Measurements from ENCODE around the gene ABI3. TPM values are rescaled to one million over a fixed set of nuclear protein-coding genes. Genes with fewer than 3 reads are reported as not detected.

ABI3 gene
- total and polyA plus RNA-seq, 3 experiments from 2014 or later = 46.4 to 95.4 (median 48.5) TPM

DNA sequence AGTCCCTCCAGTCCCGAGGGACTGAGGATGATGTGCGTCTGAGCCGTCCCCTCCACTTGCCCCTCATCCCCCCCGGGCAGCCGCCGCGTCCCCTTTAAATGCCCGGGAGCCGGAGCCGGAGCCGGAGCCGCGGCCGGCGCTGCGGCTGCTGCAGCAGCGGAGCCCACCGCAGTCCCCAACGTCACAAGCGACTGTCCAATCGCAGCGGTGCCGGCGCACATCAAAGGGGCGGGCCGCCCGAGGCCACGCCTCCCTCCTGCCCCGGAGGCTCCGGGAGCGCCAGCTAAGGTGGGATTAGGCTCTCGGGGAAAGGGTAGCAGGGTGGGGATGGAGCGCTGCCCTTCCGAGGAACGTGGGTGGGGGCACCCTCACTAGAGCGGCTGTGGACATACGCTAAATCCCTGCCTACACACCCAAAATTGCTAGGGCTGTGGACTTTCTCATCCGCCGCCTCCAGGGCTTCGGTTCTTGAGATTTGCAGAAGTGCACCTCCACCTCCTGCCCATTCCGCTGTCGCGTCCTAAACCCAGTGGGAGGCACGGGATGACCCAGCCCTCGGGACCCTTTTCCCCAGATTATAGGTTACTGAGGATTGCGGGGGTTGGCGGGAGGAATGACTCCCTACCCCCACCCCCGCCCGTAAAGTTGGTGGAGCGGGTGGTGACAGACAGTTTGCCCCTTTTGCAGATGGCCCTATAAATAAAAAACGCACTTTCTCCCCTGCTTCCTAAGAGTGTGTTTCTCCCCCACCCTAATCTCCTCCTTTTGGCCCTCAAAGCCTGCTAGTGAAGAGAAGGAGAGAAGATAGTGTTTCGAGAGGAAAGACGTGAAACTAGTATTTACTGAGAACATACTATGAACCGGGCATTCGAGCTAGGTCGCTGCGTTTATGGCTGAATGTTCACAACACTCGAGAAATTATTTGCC is 20.4 kb downstream of the ABI3 start, which contains the start of gene PHOSPHO1:
Gene PHOSPHO1 (minus strand): TSS at position 152 of the 927 bp plus-strand sequence. CDS start 4,096 bp downstream, outside the sequence.
- Histone ChIP-seq H3K27ac (ENCODE audit: low read depth, low read length) (no peak within 1 kb of the TSS), H3K4me3 (ENCODE audit: low read length) (peak within 1 kb of the TSS; percentile 91), H3K9me3 (ENCODE audit: low read length) (no peaks in the 10 kb centered on the region), H3K4me1 (ENCODE audit: insufficient read depth, low read length) (peaks cover 20% of the 10 kb centered on the region), H3K36me3 (ENCODE audit: insufficient read depth, low read length) (no peaks in the 10 kb centered on the region), H3K27me3 (ENCODE audit: insufficient read depth, low read length, poor library complexity, severe bottlenecking) (no peaks in the 10 kb centered on the region)
- DNase-seq = peak; percentile 85 to 93 (median 85)
- H3K36me3 Mint-ChIP-seq = no peaks in the 10 kb centered on the region
- peaks cover 6 to 9% of the 10 kb centered on the region in 2 donors for H3K27me3 Mint-ChIP-seq
- POLR2A ChIA-PET = interaction anchor here (1.3 to 1.7 kb wide), 3 partner anchors 13 to 39 kb away, joined by 4 to 7 read pairs (median 5); no protein-coding TSS in a partner anchor
- peak within 1 kb of the TSS; percentile 72 to 95 (median 85) for H3K4me3 Mint-ChIP-seq
- CTCF ChIA-PET = interaction anchor here (1.0 to 8.3 kb wide), 5 partner anchors 13 to 195 kb away, joined by 3 to 173 read pairs (median 126); partner anchors contain the start of genes ABI3 and GNGT2
- H3K27ac Mint-ChIP-seq = peak within 1 kb of the TSS in 7 of 8 donors; percentile 61 to 96 (median 78)
- H3K4me1 Mint-ChIP-seq = peaks cover 12 to 41% (median 17%) of the 10 kb centered on the region in 3 donors
- no peaks in the 10 kb centered on the region for H3K9me3 Mint-ChIP-seq

- Histone ChIP-seq H3K36me3 (ENCODE audit: insufficient read depth, low read length) (no peaks in the 10 kb centered on the region), H3K27me3 (ENCODE audit: insufficient read depth, low read length, poor library complexity, severe bottlenecking) (no peaks in the 10 kb centered on the region), H3K4me3 (ENCODE audit: low read length) (peak overlapping the region; percentile 91), H3K27ac (ENCODE audit: low read depth, low read length) (no peak overlapping the region), H3K9me3 (ENCODE audit: low read length) (no peaks in the 10 kb centered on the region), H3K4me1 (ENCODE audit: insufficient read depth, low read length) (peaks cover 20% of the 10 kb centered on the region)
- Mint-ChIP-seq H3K4me3 (peak overlapping the region; percentile 72 to 95 (median 85)), H3K27ac (peak overlapping the region in 4 of 8 donors; percentile 14 to 78 (median 68)), H3K27me3 (peaks cover 6 to 9% of the 10 kb centered on the region in 2 donors), H3K36me3 (no peaks in the 10 kb centered on the region), H3K9me3 (no peaks in the 10 kb centered on the region), H3K4me1 (peaks cover 12 to 40% (median 17%) of the 10 kb centered on the region in 3 donors)
- ChIA-PET POLR2A (no interaction called here), CTCF (interaction anchor here (1.0 to 8.3 kb wide), 3 partner anchors 13 to 37 kb away, joined by 3 to 173 read pairs (median 3); no protein-coding TSS in a partner anchor)
- DNase-seq = no peak
Observed at GRCh38 chr17:49231563-49231894, 21.0 kb downstream of the ABI3 start.

GRCh38 chr17:49234509-49235080 is 24.1 kb downstream of the ABI3 start:
- POLR2A ChIA-PET = no interaction called here

GRCh38 chr17:49235896-49236295 is 25.4 kb downstream of the ABI3 start:
- Histone ChIP-seq H3K9me3 (ENCODE audit: low read length) (no peaks in the 10 kb centered on the region), H3K4me3 (ENCODE audit: low read length) (no peak overlapping the region), H3K4me1 (ENCODE audit: insufficient read depth, low read length) (peaks cover 2% of the 10 kb centered on the region), H3K27me3 (ENCODE audit: insufficient read depth, low read length, poor library complexity, severe bottlenecking) (no peaks in the 10 kb centered on the region), H3K27ac (ENCODE audit: low read depth, low read length) (no peak overlapping the region), H3K36me3 (ENCODE audit: insufficient read depth, low read length) (no peaks in the 10 kb centered on the region)
- Mint-ChIP-seq H3K9me3 (no peaks in the 10 kb centered on the region), H3K36me3 (no peaks in the 10 kb centered on the region), H3K4me3 (no peak overlapping the region), H3K27me3 (peaks cover 6 to 10% of the 10 kb centered on the region in 2 donors), H3K4me1 (peaks cover 4 to 10% (median 5%) of the 10 kb centered on the region in 3 donors), H3K27ac (no peak overlapping the region)
- ChIA-PET CTCF (interaction anchor here (1.4 kb wide), 1 partner anchor 56 kb away, joined by 5 read pairs; no protein-coding TSS in a partner anchor), POLR2A (no interaction called here)
- DNase-seq = no peak

More at GRCh38 chr17:49234509-49235080, 24.1 kb downstream of the ABI3 start:
- no peak overlapping the region for H3K4me3 ChIP-seq (ENCODE audit: low read length)
- Mint-ChIP-seq H3K4me1 (peaks cover 5 to 21% (median 7%) of the 10 kb centered on the region in 3 donors), H3K27me3 (peaks cover 6 to 10% of the 10 kb centered on the region in 2 donors), H3K36me3 (no peaks in the 10 kb centered on the region), H3K27ac (peak overlapping the region in 2 of 8 donors; percentile 24 to 66), H3K9me3 (no peaks in the 10 kb centered on the region), H3K4me3 (no peak overlapping the region)
- CTCF ChIA-PET = interaction anchor here (1.4 kb wide), 1 partner anchor 55 kb away, joined by 5 read pairs; no protein-coding TSS in a partner anchor
- peaks cover 11% of the 10 kb centered on the region for H3K4me1 ChIP-seq (ENCODE audit: insufficient read depth, low read length)
- H3K36me3 ChIP-seq (ENCODE audit: insufficient read depth, low read length) = no peaks in the 10 kb centered on the region
- no peak overlapping the region for H3K27ac ChIP-seq (ENCODE audit: low read depth, low read length)
- DNase-seq = no peak
- no peaks in the 10 kb centered on the region for H3K9me3 ChIP-seq (ENCODE audit: low read length)
- no peaks in the 10 kb centered on the region for H3K27me3 ChIP-seq (ENCODE audit: insufficient read depth, low read length, poor library complexity, severe bottlenecking)

GRCh38 chr17:49239963-49240362 is 29.5 kb downstream of the ABI3 start:
- Histone ChIP-seq H3K4me3 (ENCODE audit: low read length) (no peak overlapping the region), H3K4me1 (ENCODE audit: insufficient read depth, low read length) (no peaks in the 10 kb centered on the region), H3K27ac (ENCODE audit: low read depth, low read length) (no peak overlapping the region), H3K27me3 (ENCODE audit: insufficient read depth, low read length, poor library complexity, severe bottlenecking) (no peaks in the 10 kb centered on the region), H3K36me3 (ENCODE audit: insufficient read depth, low read length) (no peaks in the 10 kb centered on the region), H3K9me3 (ENCODE audit: low read length) (no peaks in the 10 kb centered on the region)
- DNase-seq = no peak
- Mint-ChIP-seq H3K27me3 (peaks cover 7 to 8% of the 10 kb centered on the region in 2 donors), H3K27ac (no peak overlapping the region), H3K4me3 (no peak overlapping the region), H3K4me1 (no peaks in the 10 kb centered on the region), H3K36me3 (no peaks in the 10 kb centered on the region), H3K9me3 (no peaks in the 10 kb centered on the region)
- ChIA-PET POLR2A (no interaction called here), CTCF (interaction anchor here (0.6 to 1.2 kb wide), 2 partner anchors 12 to 59 kb away, joined by 3 read pairs; no protein-coding TSS in a partner anchor)

DNA sequence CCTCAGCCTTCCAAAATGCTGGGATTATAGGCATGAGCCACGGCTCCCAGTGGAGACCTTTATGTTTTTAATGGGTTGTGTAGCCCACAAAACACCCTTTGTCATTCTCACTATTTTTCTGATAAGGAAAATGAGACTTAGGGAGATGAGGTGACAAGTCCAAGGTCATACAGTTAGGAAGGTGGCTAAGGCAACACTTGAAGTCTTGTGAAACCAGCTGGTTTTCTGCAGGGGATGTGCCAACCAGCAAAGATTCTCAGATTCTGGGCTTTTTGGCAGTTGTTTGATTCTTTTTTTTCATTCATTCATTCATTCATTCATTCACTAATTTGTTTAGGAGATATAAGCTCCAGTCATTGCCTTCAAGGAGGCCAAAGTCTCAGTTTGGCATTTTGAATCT is 30.1 kb downstream of the ABI3 start:
- H3K27me3 Mint-ChIP-seq = peaks cover 8 to 10% of the 10 kb centered on the region in 2 donors
- CTCF ChIA-PET = interaction anchor here (1.2 kb wide), 1 partner anchor 13 kb away, joined by 3 read pairs; no protein-coding TSS in a partner anchor
- no peaks in the 10 kb centered on the region for H3K4me1 Mint-ChIP-seq
- no peak overlapping the region for H3K27ac Mint-ChIP-seq
- Histone ChIP-seq H3K27me3 (ENCODE audit: insufficient read depth, low read length, poor library complexity, severe bottlenecking) (no peaks in the 10 kb centered on the region), H3K27ac (ENCODE audit: low read depth, low read length) (no peak overlapping the region), H3K9me3 (ENCODE audit: low read length) (no peaks in the 10 kb centered on the region), H3K36me3 (ENCODE audit: insufficient read depth, low read length) (no peaks in the 10 kb centered on the region), H3K4me1 (ENCODE audit: insufficient read depth, low read length) (no peaks in the 10 kb centered on the region), H3K4me3 (ENCODE audit: low read length) (no peak overlapping the region)
- no peak for DNase-seq
- H3K4me3 Mint-ChIP-seq = no peak overlapping the region
- no peaks in the 10 kb centered on the region for H3K9me3 Mint-ChIP-seq
- H3K36me3 Mint-ChIP-seq = no peaks in the 10 kb centered on the region
- POLR2A ChIA-PET = no interaction called here

DNA sequence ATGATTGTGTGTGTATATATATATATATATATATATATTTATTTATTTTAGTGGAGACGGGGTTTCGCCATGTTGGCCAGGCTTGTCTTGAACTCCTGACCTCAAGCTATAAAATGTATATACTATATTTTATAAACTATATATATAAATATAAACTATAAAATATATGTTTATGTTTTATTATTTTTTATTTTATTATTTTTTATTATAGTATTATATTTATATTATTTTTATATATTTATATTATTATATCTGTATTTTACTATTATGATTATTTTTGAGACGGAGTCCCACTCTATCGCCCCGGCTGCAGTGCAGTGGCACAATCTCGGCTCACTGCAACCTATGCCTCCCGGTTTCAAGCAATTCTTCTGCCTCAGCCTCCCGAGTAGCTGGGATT is 30.5 kb downstream of the ABI3 start:
- Mint-ChIP-seq H3K4me1 (no peaks in the 10 kb centered on the region), H3K4me3 (no peak overlapping the region), H3K9me3 (no peaks in the 10 kb centered on the region), H3K36me3 (no peaks in the 10 kb centered on the region), H3K27me3 (peaks cover 8 to 11% of the 10 kb centered on the region in 2 donors), H3K27ac (no peak overlapping the region)
- no peak overlapping the region for H3K27ac ChIP-seq (ENCODE audit: low read depth, low read length)
- no peaks in the 10 kb centered on the region for H3K27me3 ChIP-seq (ENCODE audit: insufficient read depth, low read length, poor library complexity, severe bottlenecking)
- no peak overlapping the region for H3K4me3 ChIP-seq (ENCODE audit: low read length)
- ChIA-PET CTCF (no interaction called here), POLR2A (no interaction called here)
- H3K9me3 ChIP-seq (ENCODE audit: low read length) = no peaks in the 10 kb centered on the region
- H3K4me1 ChIP-seq (ENCODE audit: insufficient read depth, low read length) = no peaks in the 10 kb centered on the region
- no peak for DNase-seq
- H3K36me3 ChIP-seq (ENCODE audit: insufficient read depth, low read length) = no peaks in the 10 kb centered on the region

All from CD8-positive, alpha-beta memory T cell (primary cell).